Ovary (tissue), 9 donors: ENCODE data around the gene RCN1. TPM values are rescaled to one million over a fixed set of nuclear protein-coding genes. Genes with fewer than 3 reads are reported as not detected.

Experiments
- DNase-seq, 5 donors: peaks; one replicate each; pipeline ENCODE4 v3.0.0-alpha.2; 2019 to 2020
- H3K27ac ChIP-seq, 2 donors: fragments of 200-600 bp; one replicate each; pipeline versions ENCODE4 v1.5.1 to v1.8.0; 2019 to 2022
- H3K27me3 ChIP-seq: fragments of 200-600 bp; one replicate; pipeline ENCODE4 v1.8.0; 2022
- H3K36me3 ChIP-seq: fragments of 200-600 bp; sonication (generic); one replicate; pipeline ENCODE4 v1.5.1; 2019
- H3K4me1 ChIP-seq: one replicate; pipeline ENCODE4 v1.8.1; 2013; ENCODE audit warnings: mild to moderate bottlenecking, moderate library complexity; ENCODE audit not compliant: insufficient read depth
- H3K4me3 ChIP-seq: fragments of 200-600 bp; sonication (generic); one replicate; pipeline ENCODE4 v1.5.1; 2017
- H3K9me3 ChIP-seq, 2 donors: fragments of 200-600 bp in 1 of 2; sonication (generic) in 1 of 2; one replicate each; pipeline versions ENCODE4 v1.5.1 to v1.8.1; 2013 to 2019; ENCODE audit warnings: mild to moderate bottlenecking in 1 of 2, moderate library complexity in 1 of 2
- EP300 ChIP-seq: sonication (generic); formaldehyde crosslinking; IDR thresholded peaks from one replicate; pipeline ENCODE4 v1.6.1; 2017; ENCODE audit warnings: antibody characterized with exemption
- POLR2A ChIP-seq: fragments of 450-650 bp; IDR thresholded peaks from one replicate; pipeline ENCODE4 v1.6.1; 2017; ENCODE audit warnings: antibody characterized with exemption, mild to moderate bottlenecking, moderate library complexity
- WGBS, 3 donors: extraction: QIAGEN DNeasy Blood & Tissue Kit in 1 of 3; methylation state at CpG; one replicate each; pipeline versions ENCODE4 v1.1.5 to v1.1.7; 2013 to 2017; 5-methylcytosine and 5-hydroxymethylcytosine counted together
- intact Hi-C, 4 donors: fragments of 100-400 bp; cut with DNase I; formaldehyde crosslinking; loops; one replicate each; pipeline versions ENCODE4 v1.11.0 to v1.15.1; 2022 to 2023
- polyA plus RNA-seq, 2 donors: library from polyadenylated mRNA; stranded (reverse); fragments of 200-250 nt in 1 of 2; fragments of 350-450 nt in 1 of 2; fragmentation: Illumina TruSeq in 1 of 2; extraction: RNeasy Lipid Tissue Mini Kit (QIAGEN cat#74804) in 1 of 2; gene quantifications; one replicate each; pipeline ENCODE4 v1.2.3, GENCODE V29; 2013 to 2014
- total RNA-seq, 7 donors: library from RNA; depleted of rRNA in 2 of 7; stranded (reverse); fragments of >200 nt in 2 of 7; fragmentation: NEBNext Ultra II Directional in 3 of 7; extraction: Animal tissue kit (Norgen Biotek cat#: 25700) in 3 of 7; gene quantifications; one replicate each; pipeline versions ENCODE4 v1.1.0 to v1.2.4, GENCODE V29; 2016 to 2023
- TF ChIP-seq, protein P1 (sequence below), 3 donors: fragments of 450-650 bp in 2 of 3; fragments of 200-600 bp in 1 of 3; IDR thresholded peaks; one replicate each; pipeline versions ENCODE4 v1.5.1 to v1.8.0; 2016 to 2022; ENCODE audit warnings: antibody characterized with exemption in 3 of 3, mild to moderate bottlenecking in 1 of 3
- donor health status: DM: no; HTN: no; CAD: no; lungs with moderate emphysema.
- donor health status: DM: no; HTN: no; CAD: no.
- donor health status: Bipolar disorder and iron deficiency.
- donor health status: DM: yes; HTN: yes; CAD: no.
- donor health status: DM: no; HTN: no; CAD: no.
- donor health status: DM: yes; HTN: yes; CAD: no.

The RCN1 gene
- total and polyA plus RNA-seq, 9 donors, result 49.7 to 221 (median 89.6) TPM

- DNase-seq, result no peak
- H3K36me3 ChIP-seq, result no peaks in the 10 kb centered on the region
- intact Hi-C loops, result no loop called here
- WGBS, 3 donors, result 21 to 41% (median 40%) methylated on average over 4 of the region's 4 CpGs
- no peaks in the 10 kb centered on the region for H3K4me1 ChIP-seq
- TF ChIP-seq POLR2A (no peak), EP300 (no peak)
- TF ChIP-seq, protein P1, sequence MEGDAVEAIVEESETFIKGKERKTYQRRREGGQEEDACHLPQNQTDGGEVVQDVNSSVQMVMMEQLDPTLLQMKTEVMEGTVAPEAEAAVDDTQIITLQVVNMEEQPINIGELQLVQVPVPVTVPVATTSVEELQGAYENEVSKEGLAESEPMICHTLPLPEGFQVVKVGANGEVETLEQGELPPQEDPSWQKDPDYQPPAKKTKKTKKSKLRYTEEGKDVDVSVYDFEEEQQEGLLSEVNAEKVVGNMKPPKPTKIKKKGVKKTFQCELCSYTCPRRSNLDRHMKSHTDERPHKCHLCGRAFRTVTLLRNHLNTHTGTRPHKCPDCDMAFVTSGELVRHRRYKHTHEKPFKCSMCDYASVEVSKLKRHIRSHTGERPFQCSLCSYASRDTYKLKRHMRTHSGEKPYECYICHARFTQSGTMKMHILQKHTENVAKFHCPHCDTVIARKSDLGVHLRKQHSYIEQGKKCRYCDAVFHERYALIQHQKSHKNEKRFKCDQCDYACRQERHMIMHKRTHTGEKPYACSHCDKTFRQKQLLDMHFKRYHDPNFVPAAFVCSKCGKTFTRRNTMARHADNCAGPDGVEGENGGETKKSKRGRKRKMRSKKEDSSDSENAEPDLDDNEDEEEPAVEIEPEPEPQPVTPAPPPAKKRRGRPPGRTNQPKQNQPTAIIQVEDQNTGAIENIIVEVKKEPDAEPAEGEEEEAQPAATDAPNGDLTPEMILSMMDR (IDR thresholded peaks at IDR 0.05), result no peak
- no peaks in the 10 kb centered on the region for H3K9me3 ChIP-seq
- H3K27me3 ChIP-seq, result no peaks in the 10 kb centered on the region
- H3K4me3 ChIP-seq, result no peak overlapping the region
- no peak overlapping the region for H3K27ac ChIP-seq
Observed at GRCh38 chr11:32071811-32072210, 19.1 kb upstream of the RCN1 start.

DNA sequence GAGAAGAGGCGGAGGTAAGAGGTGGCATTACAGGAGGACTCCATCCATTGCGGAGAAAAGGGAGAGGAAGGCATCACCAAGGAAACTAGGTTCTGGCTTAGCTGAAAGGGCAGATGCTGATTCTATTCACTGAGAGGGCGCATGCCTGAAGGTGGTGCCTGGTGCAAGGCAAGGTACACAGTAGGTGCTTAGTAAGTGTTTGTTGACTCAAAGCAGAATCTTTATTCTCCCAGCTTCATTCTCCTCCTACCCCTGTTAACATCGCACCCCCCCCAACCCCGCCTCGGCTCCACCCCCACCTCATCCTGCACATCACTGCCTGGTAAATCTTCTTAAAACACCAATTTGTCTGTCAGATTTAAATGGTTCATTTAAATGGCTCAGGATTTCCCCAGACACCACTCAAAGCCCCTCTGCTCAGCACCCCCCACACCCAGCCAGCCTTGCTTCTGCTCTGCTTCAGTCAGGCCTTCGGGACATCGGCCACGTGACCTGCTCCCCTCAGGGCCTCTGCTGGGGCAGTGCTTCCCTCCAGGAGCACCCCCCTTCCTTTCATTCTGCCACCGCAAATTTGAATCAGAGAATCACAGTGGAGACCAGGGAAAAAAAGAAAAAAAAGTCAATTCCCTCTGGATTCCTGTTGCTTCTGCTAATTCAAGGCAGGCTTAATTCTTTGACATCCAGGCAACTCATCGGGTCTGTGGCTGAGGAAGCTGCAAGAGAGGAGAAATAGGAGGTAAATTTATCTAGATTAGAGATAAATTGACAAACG is 17.8 kb upstream of the RCN1 start:
- intact Hi-C loops, result no loop called here
- Histone ChIP-seq H3K27ac (no peak overlapping the region), H3K36me3 (no peaks in the 10 kb centered on the region), H3K4me1 (no peaks in the 10 kb centered on the region), H3K4me3 (no peak overlapping the region), H3K27me3 (no peaks in the 10 kb centered on the region), H3K9me3 (no peaks in the 10 kb centered on the region)
- TF ChIP-seq, protein P1 (IDR thresholded peaks at IDR 0.05), result no peak
- TF ChIP-seq POLR2A (no peak), EP300 (no peak)
- no peak for DNase-seq
- WGBS, 3 donors, result 64 to 70% (median 65%) methylated on average over 12 of the region's 12 CpGs

GRCh38 chr11:32073644-32074026 is 17.2 kb upstream of the RCN1 start:
- Histone ChIP-seq H3K4me3 (no peak overlapping the region), H3K4me1 (no peaks in the 10 kb centered on the region), H3K27ac (no peak overlapping the region), H3K36me3 (no peaks in the 10 kb centered on the region), H3K9me3 (no peaks in the 10 kb centered on the region), H3K27me3 (no peaks in the 10 kb centered on the region)
- 92 to 96% (median 95%) methylated on average over 1 of the region's 1 CpG for WGBS, 3 donors
- intact Hi-C loops, result no loop called here
- no peak for DNase-seq
- TF ChIP-seq EP300 (no peak), POLR2A (no peak)
- TF ChIP-seq, protein P1 (IDR thresholded peaks at IDR 0.05), result no peak

GRCh38 chr11:32079553-32079952 is 11.3 kb upstream of the RCN1 start:
- intact Hi-C loops, result no loop called here
- 67 to 82% (median 80%) methylated on average over 4 of the region's 4 CpGs for WGBS, 3 donors
- H3K4me3 ChIP-seq, result no peak overlapping the region
- no peak overlapping the region for H3K27ac ChIP-seq
- H3K9me3 ChIP-seq, result no peaks in the 10 kb centered on the region
- peaks cover 7% of the 10 kb centered on the region for H3K4me1 ChIP-seq
- DNase-seq, result no peak
- no peaks in the 10 kb centered on the region for H3K36me3 ChIP-seq
- H3K27me3 ChIP-seq, result no peaks in the 10 kb centered on the region
- TF ChIP-seq POLR2A (no peak), EP300 (no peak)
- TF ChIP-seq, protein P1 (IDR thresholded peaks at IDR 0.05), result no peak
